Activated naive CD4-positive, alpha-beta T cell treated with anti-CD3 and anti-CD28 coated beads, Interleukin-2, amount 10 ng/mL, durations not matched to agents 7 days and 5 days (primary cell): Measurements from ENCODE around the gene FSTL4.
A peak's percentile ranks its signal among the peaks of the same experiment; 100 is the strongest.

Source experiments
- CTCF ChIA-PET: fragments of 350-600 bp; sonication (Branson Sonifier 250); formaldehyde crosslinking; loops from one replicate; lab custom pipeline; 2021; ENCODE audit warnings: antibody characterized with exemption; lab: Charles Lee
- DNase-seq: peaks from one replicate; pipeline ENCODE4 v3.0.0-alpha.2; 2020
- H3K27ac Mint-ChIP-seq: one replicate; pipeline ENCODE4 v1.8.0; 2021; ENCODE audit warnings: mild to moderate bottlenecking, moderate library complexity, mixed read lengths
- H3K27me3 Mint-ChIP-seq: one replicate; pipeline ENCODE4 v1.8.0; 2021; ENCODE audit warnings: mild to moderate bottlenecking, mixed read lengths
- H3K36me3 Mint-ChIP-seq: one replicate; pipeline ENCODE4 v1.8.0; 2021; ENCODE audit warnings: mixed read lengths
- H3K4me1 Mint-ChIP-seq: one replicate; pipeline ENCODE4 v1.8.0; 2021; ENCODE audit warnings: mixed read lengths
- H3K4me3 Mint-ChIP-seq: one replicate; pipeline ENCODE4 v1.8.0; 2021; ENCODE audit warnings: mild to moderate bottlenecking, moderate library complexity, mixed read lengths
- H3K9me3 Mint-ChIP-seq: one replicate; pipeline ENCODE4 v1.8.0; 2021; ENCODE audit warnings: mixed read lengths

Gene FSTL4

GRCh38 chr5:133259199-133259997 is 352.9 kb downstream of the FSTL4 start:
- H3K27ac Mint-ChIP-seq, result no peak overlapping the region
- DNase-seq, result peak; percentile 38
- H3K9me3 Mint-ChIP-seq, result no peaks in the 10 kb centered on the region
- peaks cover 13% of the 10 kb centered on the region for H3K4me1 Mint-ChIP-seq
- CTCF ChIA-PET, result no interaction called here
- H3K4me3 Mint-ChIP-seq, result no peak overlapping the region
- peaks cover 8% of the 10 kb centered on the region for H3K27me3 Mint-ChIP-seq
- H3K36me3 Mint-ChIP-seq, result no peaks in the 10 kb centered on the region

GRCh38 chr5:133257977-133258376 is 354.4 kb downstream of the FSTL4 start:
- no peak overlapping the region for H3K27ac Mint-ChIP-seq
- H3K4me3 Mint-ChIP-seq, result no peak overlapping the region
- H3K4me1 Mint-ChIP-seq, result peaks cover 13% of the 10 kb centered on the region
- no peak for DNase-seq
- peaks cover 8% of the 10 kb centered on the region for H3K27me3 Mint-ChIP-seq
- CTCF ChIA-PET, result interaction anchor here (0.6 kb wide), 1 partner anchor 13 kb away, joined by 3 read pairs; no protein-coding TSS in a partner anchor
- no peaks in the 10 kb centered on the region for H3K36me3 Mint-ChIP-seq
- no peaks in the 10 kb centered on the region for H3K9me3 Mint-ChIP-seq

- no peak for DNase-seq
- Mint-ChIP-seq H3K4me3 (no peak overlapping the region), H3K4me1 (peaks cover 13% of the 10 kb centered on the region), H3K27me3 (peaks cover 8% of the 10 kb centered on the region), H3K27ac (no peak overlapping the region), H3K9me3 (no peaks in the 10 kb centered on the region), H3K36me3 (no peaks in the 10 kb centered on the region)
- CTCF ChIA-PET, result no interaction called here
These were observed 356.1 kb downstream of the FSTL4 start for GRCh38 chr5:133256276-133256675.

GRCh38 chr5:133254803-133255202 is 357.5 kb downstream of the FSTL4 start:
- H3K4me1 Mint-ChIP-seq, result peaks cover 10% of the 10 kb centered on the region
- no peaks in the 10 kb centered on the region for H3K36me3 Mint-ChIP-seq
- peaks cover 4% of the 10 kb centered on the region for H3K27me3 Mint-ChIP-seq
- no peak overlapping the region for H3K4me3 Mint-ChIP-seq
- CTCF ChIA-PET, result no interaction called here
- no peaks in the 10 kb centered on the region for H3K9me3 Mint-ChIP-seq
- no peak for DNase-seq
- H3K27ac Mint-ChIP-seq, result no peak overlapping the region

GRCh38 chr5:133253671-133254070 is 358.7 kb downstream of the FSTL4 start:
- Mint-ChIP-seq H3K27ac (no peak overlapping the region), H3K4me3 (no peak overlapping the region)

GRCh38 chr5:133253070-133253469 is 359.3 kb downstream of the FSTL4 start:
- Mint-ChIP-seq H3K36me3 (no peaks in the 10 kb centered on the region), H3K4me1 (no peaks in the 10 kb centered on the region), H3K4me3 (no peak overlapping the region)

More at GRCh38 chr5:133253671-133254070, 358.7 kb downstream of the FSTL4 start:
- no peaks in the 10 kb centered on the region for H3K36me3 Mint-ChIP-seq
- CTCF ChIA-PET, result interaction anchor here (1.2 kb wide), 1 partner anchor 16 kb away, joined by 3 read pairs; no protein-coding TSS in a partner anchor
- H3K27me3 Mint-ChIP-seq, result peaks cover 3% of the 10 kb centered on the region
- no peaks in the 10 kb centered on the region for H3K9me3 Mint-ChIP-seq
- no peak for DNase-seq
- H3K4me1 Mint-ChIP-seq, result no peaks in the 10 kb centered on the region

GRCh38 chr5:133252133-133252480 is 360.2 kb downstream of the FSTL4 start:
- DNase-seq, result peak; percentile 5
- H3K4me3 Mint-ChIP-seq, result no peak overlapping the region
- H3K27ac Mint-ChIP-seq, result no peak overlapping the region
- H3K36me3 Mint-ChIP-seq, result no peaks in the 10 kb centered on the region
- H3K9me3 Mint-ChIP-seq, result no peaks in the 10 kb centered on the region
- CTCF ChIA-PET, result no interaction called here
- no peaks in the 10 kb centered on the region for H3K4me1 Mint-ChIP-seq
- peaks cover 6% of the 10 kb centered on the region for H3K27me3 Mint-ChIP-seq

More at GRCh38 chr5:133253070-133253469, 359.3 kb downstream of the FSTL4 start:
- no peak for DNase-seq
- peaks cover 6% of the 10 kb centered on the region for H3K27me3 Mint-ChIP-seq
- H3K27ac Mint-ChIP-seq, result no peak overlapping the region
- no peaks in the 10 kb centered on the region for H3K9me3 Mint-ChIP-seq
- CTCF ChIA-PET, result interaction anchor here (1.2 kb wide), 1 partner anchor 16 kb away, joined by 3 read pairs; no protein-coding TSS in a partner anchor

- no peaks in the 10 kb centered on the region for H3K36me3 Mint-ChIP-seq
- no peaks in the 10 kb centered on the region for H3K9me3 Mint-ChIP-seq
- CTCF ChIA-PET, result no interaction called here
- peak; percentile 9 for DNase-seq
- no peak overlapping the region for H3K27ac Mint-ChIP-seq
- H3K4me1 Mint-ChIP-seq, result no peaks in the 10 kb centered on the region
- H3K4me3 Mint-ChIP-seq, result no peak overlapping the region
- peaks cover 6% of the 10 kb centered on the region for H3K27me3 Mint-ChIP-seq
These were observed 360.8 kb downstream of the FSTL4 start for GRCh38 chr5:133251296-133252132.

- DNase-seq, result peak; percentile 1
- Mint-ChIP-seq H3K36me3 (no peaks in the 10 kb centered on the region), H3K9me3 (no peaks in the 10 kb centered on the region), H3K27ac (no peak overlapping the region), H3K4me1 (peaks cover under 1% of the 10 kb centered on the region), H3K4me3 (no peak overlapping the region), H3K27me3 (peaks cover 6% of the 10 kb centered on the region)
- CTCF ChIA-PET, result no interaction called here
These were observed 361.8 kb downstream of the FSTL4 start for GRCh38 chr5:133250527-133250926.

GRCh38 chr5:133249593-133249992 is 362.7 kb downstream of the FSTL4 start:
- Mint-ChIP-seq H3K27me3 (peaks cover 6% of the 10 kb centered on the region), H3K4me1 (peaks cover 3% of the 10 kb centered on the region), H3K4me3 (no peak overlapping the region), H3K36me3 (no peaks in the 10 kb centered on the region), H3K9me3 (no peaks in the 10 kb centered on the region), H3K27ac (no peak overlapping the region)
- DNase-seq, result no peak
- CTCF ChIA-PET, result no interaction called here

GRCh38 chr5:133247881-133248624 is 364.3 kb downstream of the FSTL4 start:
- peaks cover 6% of the 10 kb centered on the region for H3K27me3 Mint-ChIP-seq
- H3K4me3 Mint-ChIP-seq, result no peak overlapping the region
- H3K27ac Mint-ChIP-seq, result no peak overlapping the region
- peaks cover 14% of the 10 kb centered on the region for H3K4me1 Mint-ChIP-seq
- no peaks in the 10 kb centered on the region for H3K9me3 Mint-ChIP-seq
- H3K36me3 Mint-ChIP-seq, result no peaks in the 10 kb centered on the region
- DNase-seq, result no peak
- CTCF ChIA-PET, result interaction anchor here (0.8 kb wide), 1 partner anchor 137 kb away, joined by 3 read pairs; no protein-coding TSS in a partner anchor

GRCh38 chr5:133247151-133247709 is 365.1 kb downstream of the FSTL4 start:
- H3K27me3 Mint-ChIP-seq, result peaks cover 6% of the 10 kb centered on the region
- H3K27ac Mint-ChIP-seq, result no peak overlapping the region
- DNase-seq, result no peak
- H3K9me3 Mint-ChIP-seq, result no peaks in the 10 kb centered on the region
- no peaks in the 10 kb centered on the region for H3K36me3 Mint-ChIP-seq
- H3K4me3 Mint-ChIP-seq, result no peak overlapping the region
- CTCF ChIA-PET, result interaction anchor here (0.6 to 0.8 kb wide), 2 partner anchors 136 to 492 kb away, joined by 3 read pairs; no protein-coding TSS in a partner anchor
- peaks cover 14% of the 10 kb centered on the region for H3K4me1 Mint-ChIP-seq

GRCh38 chr5:133246376-133247150 is 365.8 kb downstream of the FSTL4 start:
- CTCF ChIA-PET, result interaction anchor here (0.6 kb wide), 1 partner anchor 492 kb away, joined by 3 read pairs; no protein-coding TSS in a partner anchor
- H3K36me3 Mint-ChIP-seq, result no peaks in the 10 kb centered on the region
- H3K4me1 Mint-ChIP-seq, result peaks cover 14% of the 10 kb centered on the region
- no peaks in the 10 kb centered on the region for H3K9me3 Mint-ChIP-seq
- peaks cover 6% of the 10 kb centered on the region for H3K27me3 Mint-ChIP-seq
- H3K4me3 Mint-ChIP-seq, result no peak overlapping the region
- DNase-seq, result no peak
- H3K27ac Mint-ChIP-seq, result no peak overlapping the region
